ENCODE measurements around the gene CA5A. TPM values are rescaled to one million over a fixed set of nuclear protein-coding genes. Genes with fewer than 3 reads are reported as not detected.

Gene CA5A
- total and polyA plus RNA-seq, 2 experiments from 2014 or later, result 1.0 to 1.9 TPM

DNA sequence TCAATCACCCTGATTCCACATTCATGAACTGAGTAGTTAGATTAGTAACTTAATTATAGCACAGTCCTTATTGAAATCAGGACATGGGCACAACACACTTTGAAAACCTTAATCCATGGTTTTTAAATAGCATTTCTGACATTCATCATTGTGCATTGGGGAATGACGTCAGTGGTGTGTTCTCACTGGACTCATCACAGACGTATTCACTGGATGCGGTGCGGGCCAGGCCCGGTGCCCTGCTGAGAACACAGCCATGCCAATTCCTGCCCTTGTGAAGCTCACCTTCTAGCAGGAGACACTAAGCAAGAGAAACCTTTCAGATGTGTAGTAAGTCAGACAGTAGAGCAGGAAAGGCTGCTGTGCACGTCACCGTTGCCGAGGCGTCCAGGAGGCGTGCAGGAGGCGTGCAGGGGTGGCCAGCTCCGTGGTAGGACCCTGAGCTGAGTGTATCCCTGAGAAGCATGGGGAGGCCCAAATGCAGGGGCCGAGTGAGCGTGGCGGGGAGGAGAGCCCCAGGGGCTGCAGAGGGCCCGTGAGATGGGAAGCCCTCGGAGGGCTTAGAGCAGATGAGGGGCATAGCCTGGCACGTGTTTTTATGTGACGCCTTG is 27.8 kb upstream of the CA5A start:
- Histone ChIP-seq H3K4me2 (no peak overlapping the region), H3K27ac (no peak overlapping the region), H3K4me3 (no peak overlapping the region), H3K79me2 (peaks cover 92% of the 10 kb centered on the region), H3K27me3 (no peaks in the 10 kb centered on the region), H3K36me3 (replicated peaks; ENCODE audit: insufficient read depth, low read depth) (no peaks in the 10 kb centered on the region), H3K4me1 (ENCODE audit: insufficient read depth) (peaks cover 16% of the 10 kb centered on the region), H3K9me3 (ENCODE audit: low read depth) (no peaks in the 10 kb centered on the region), H4K20me1 (ENCODE audit: insufficient read depth, poor library complexity, severe bottlenecking) (no peaks in the 10 kb centered on the region), H2AFZ (no peak overlapping the region), H3K9me2 (replicated peaks; ENCODE audit: insufficient read depth) (no peaks in the 10 kb centered on the region)
- no peak for DNase-seq (ENCODE audit: low spot score)
- TF ChIP-seq EZH2 (IDR thresholded peaks at IDR 0.05; ENCODE audit: borderline replicate concordance), result no peak
- no peak for TF ChIP-seq EZH2phosphoT487 (IDR thresholded peaks at IDR 0.05; ENCODE audit: low read depth, severe bottlenecking, unreplicated experiment)
- TF ChIP-seq, protein P1, sequence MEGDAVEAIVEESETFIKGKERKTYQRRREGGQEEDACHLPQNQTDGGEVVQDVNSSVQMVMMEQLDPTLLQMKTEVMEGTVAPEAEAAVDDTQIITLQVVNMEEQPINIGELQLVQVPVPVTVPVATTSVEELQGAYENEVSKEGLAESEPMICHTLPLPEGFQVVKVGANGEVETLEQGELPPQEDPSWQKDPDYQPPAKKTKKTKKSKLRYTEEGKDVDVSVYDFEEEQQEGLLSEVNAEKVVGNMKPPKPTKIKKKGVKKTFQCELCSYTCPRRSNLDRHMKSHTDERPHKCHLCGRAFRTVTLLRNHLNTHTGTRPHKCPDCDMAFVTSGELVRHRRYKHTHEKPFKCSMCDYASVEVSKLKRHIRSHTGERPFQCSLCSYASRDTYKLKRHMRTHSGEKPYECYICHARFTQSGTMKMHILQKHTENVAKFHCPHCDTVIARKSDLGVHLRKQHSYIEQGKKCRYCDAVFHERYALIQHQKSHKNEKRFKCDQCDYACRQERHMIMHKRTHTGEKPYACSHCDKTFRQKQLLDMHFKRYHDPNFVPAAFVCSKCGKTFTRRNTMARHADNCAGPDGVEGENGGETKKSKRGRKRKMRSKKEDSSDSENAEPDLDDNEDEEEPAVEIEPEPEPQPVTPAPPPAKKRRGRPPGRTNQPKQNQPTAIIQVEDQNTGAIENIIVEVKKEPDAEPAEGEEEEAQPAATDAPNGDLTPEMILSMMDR (IDR thresholded peaks at IDR 0.05; ENCODE audit: poor library complexity), result no peak
- WGBS (ENCODE audit: low lambda C conversion rate, missing lambda C conversion rate), result 86% methylated on average over 19 of the region's 19 CpGs

DNA sequence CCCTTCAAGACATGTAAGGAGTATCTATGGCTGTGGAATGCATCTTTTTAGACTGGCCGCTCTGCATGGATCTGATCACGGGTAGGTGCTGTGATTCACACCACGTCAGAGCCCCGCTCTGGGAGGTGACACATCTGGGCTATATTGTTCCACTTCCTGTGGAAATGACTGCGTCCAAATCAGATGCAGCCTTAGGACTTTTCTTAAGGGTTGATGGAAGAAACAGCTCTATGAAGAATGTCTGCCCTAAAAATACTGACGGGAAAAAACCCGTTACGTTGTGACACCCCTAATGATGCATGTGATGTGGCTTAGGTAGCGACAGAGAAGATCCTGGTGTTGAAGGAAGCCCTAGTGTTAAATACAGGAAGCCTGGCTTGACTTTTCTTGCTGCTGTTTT is 27.1 kb upstream of the CA5A start:
- no peak overlapping the region for H3K4me3 ChIP-seq
- no peak overlapping the region for H2AFZ ChIP-seq
- H4K20me1 ChIP-seq (ENCODE audit: insufficient read depth, poor library complexity, severe bottlenecking), result peaks cover 3% of the 10 kb centered on the region
- H3K36me3 ChIP-seq (replicated peaks; ENCODE audit: insufficient read depth, low read depth), result no peaks in the 10 kb centered on the region
- H3K9me2 ChIP-seq (replicated peaks; ENCODE audit: insufficient read depth), result no peaks in the 10 kb centered on the region
- WGBS (ENCODE audit: low lambda C conversion rate, missing lambda C conversion rate), result 78% methylated on average over 9 of the region's 9 CpGs
- H3K9me3 ChIP-seq (ENCODE audit: low read depth), result no peaks in the 10 kb centered on the region
- TF ChIP-seq EZH2 (IDR thresholded peaks at IDR 0.05; ENCODE audit: borderline replicate concordance), result no peak
- TF ChIP-seq, protein P1 (IDR thresholded peaks at IDR 0.05; ENCODE audit: poor library complexity), result no peak
- TF ChIP-seq EZH2phosphoT487 (IDR thresholded peaks at IDR 0.05; ENCODE audit: low read depth, severe bottlenecking, unreplicated experiment), result no peak
- no peaks in the 10 kb centered on the region for H3K27me3 ChIP-seq
- no peak overlapping the region for H3K27ac ChIP-seq
- H3K4me2 ChIP-seq, result no peak overlapping the region
- H3K79me2 ChIP-seq, result peaks cover 92% of the 10 kb centered on the region
- peaks cover 16% of the 10 kb centered on the region for H3K4me1 ChIP-seq (ENCODE audit: insufficient read depth)
- DNase-seq (ENCODE audit: low spot score), result no peak

DNA sequence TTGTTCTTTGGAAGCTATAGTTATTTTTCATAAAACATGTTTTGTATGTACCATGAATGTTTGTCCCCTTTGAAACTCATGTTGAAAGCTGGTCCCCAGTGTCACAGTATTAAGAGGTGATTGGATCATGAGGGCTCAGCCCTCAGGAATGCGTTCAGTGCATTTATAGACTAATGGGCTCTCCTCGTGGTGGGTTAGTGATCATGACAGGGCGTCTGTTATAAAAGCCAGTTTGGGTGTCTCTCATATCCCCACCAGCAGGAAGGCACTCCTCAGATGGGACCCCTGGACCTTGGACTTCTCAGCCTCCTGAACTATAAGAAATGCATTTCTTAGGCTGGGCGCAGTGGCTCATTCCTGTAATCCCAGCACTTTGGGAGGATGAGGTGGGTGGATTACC is 25.3 kb upstream of the CA5A start:
- Histone ChIP-seq H3K4me1 (ENCODE audit: insufficient read depth) (peaks cover 12% of the 10 kb centered on the region), H3K36me3 (replicated peaks; ENCODE audit: insufficient read depth, low read depth) (no peaks in the 10 kb centered on the region), H3K4me3 (no peak overlapping the region), H4K20me1 (ENCODE audit: insufficient read depth, poor library complexity, severe bottlenecking) (peaks cover 3% of the 10 kb centered on the region), H3K9me3 (ENCODE audit: low read depth) (no peaks in the 10 kb centered on the region), H2AFZ (no peak overlapping the region), H3K27me3 (no peaks in the 10 kb centered on the region), H3K79me2 (peaks cover 99% of the 10 kb centered on the region), H3K27ac (peak overlapping the region; percentile 1), H3K9me2 (replicated peaks; ENCODE audit: insufficient read depth) (no peaks in the 10 kb centered on the region), H3K4me2 (no peak overlapping the region)
- DNase-seq (ENCODE audit: low spot score), result no peak
- TF ChIP-seq, protein P1 (IDR thresholded peaks at IDR 0.05; ENCODE audit: poor library complexity), result no peak
- no peak for TF ChIP-seq EZH2 (IDR thresholded peaks at IDR 0.05; ENCODE audit: borderline replicate concordance)
- 65% methylated on average over 4 of the region's 4 CpGs for WGBS (ENCODE audit: low lambda C conversion rate, missing lambda C conversion rate)
